Embryonic facial prominence (tissue), 1 donor: ENCODE measurements around the gene SLC48A1.
A peak's percentile ranks its signal among the peaks of the same experiment; 100 is the strongest.

Experiments
- DNase-seq: peaks from one replicate; pipeline ENCODE4 v3.0.0-alpha.2; 2016; ENCODE audit errors: extremely low spot score

Gene SLC48A1

DNA sequence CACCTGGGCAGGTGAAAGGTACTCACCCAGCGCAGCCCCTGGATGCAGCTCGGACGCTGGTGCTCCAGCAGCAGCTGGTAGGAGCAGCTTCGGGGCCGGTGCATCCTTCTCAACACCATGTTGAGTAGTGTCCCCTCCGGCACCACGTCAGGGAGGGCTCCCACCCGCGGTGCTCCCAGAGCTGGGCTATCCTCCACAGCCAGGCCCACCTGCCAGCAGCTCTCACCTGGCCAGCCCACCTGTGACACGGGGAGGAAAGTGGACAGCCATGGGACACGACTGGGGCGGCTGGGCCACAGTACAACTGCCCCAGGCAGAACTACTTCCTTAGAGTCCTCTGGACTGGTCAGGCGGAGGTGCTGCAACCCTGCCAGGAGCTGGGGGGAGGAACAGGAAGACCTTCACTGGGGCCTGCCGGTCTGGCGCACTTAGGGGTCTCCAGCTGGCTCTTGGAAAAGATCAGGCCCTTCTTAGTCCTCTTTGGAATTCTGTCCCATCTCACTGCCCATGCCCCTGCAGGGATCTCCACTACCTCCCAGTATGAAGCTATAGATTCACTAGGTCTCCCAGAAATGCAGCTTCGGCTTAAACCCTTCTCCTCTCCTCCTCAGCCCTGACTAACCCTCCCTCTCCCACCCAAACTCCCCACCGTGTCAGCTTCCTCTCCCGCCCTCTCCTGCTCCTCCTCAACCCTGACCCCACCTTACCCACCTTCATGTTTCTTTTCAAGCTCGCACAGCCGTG lies 15.0 kb upstream of the SLC48A1 start:
- DNase-seq: no peak

DNA sequence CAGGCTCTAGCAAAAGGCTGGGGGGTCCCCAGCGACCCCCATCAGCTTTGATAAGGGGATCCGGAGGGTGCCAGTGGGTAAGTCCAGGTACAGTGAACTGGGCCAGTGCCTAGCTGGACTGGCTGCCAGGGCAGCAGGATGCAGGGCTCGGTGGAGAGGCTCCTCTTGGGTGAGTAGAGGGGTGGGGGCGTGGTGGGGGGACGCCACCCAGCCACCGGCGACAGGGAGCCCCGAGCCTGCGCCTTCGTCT lies 14.5 kb upstream of the SLC48A1 start:
- no peak for DNase-seq

DNA sequence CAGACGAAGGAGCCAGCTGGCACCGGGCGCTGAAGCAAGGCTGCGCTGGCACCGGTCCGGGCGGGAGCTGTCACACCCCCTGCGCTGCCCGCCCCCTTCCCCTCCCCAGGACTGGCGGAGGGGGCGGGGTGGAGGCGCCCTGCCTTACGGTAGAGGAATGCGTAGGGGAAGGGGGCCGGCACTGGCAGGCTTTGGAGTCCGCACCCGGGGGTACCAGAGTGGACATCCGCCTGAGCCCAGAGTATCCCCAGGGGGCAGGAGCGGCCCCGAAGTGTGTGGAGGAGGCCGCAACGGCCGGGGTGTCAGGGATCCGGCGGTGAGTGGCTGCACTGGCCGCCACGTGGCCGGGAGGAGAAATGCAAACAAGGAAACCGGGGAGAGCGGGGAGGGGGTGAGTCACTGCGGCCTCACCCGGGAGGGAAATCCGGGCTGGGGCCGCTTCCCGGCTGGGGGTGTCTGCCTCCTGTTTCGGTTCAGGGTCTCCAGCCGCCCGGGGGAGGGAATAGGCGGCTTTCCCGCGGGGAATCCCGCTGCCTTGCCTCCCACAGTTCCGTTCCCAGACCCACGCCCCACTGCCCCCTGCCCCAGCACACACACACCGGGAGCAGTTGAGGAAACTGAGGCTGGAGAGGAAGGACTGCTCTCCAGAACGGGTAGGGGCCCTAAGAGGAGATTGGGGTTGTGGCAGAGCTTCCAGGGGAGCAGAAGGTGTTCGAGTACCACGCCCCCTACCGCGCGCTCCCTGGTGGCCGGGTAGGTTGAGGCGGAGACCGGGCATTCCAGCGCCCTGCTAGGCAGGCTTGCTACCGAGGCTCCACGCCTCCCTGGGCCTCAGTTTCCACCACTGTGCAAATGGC lies 14.0 kb upstream of the SLC48A1 start, which contains the start of gene RAPGEF3:
RAPGEF3 (minus strand) TSS at position 47 of the 857 bp plus-strand sequence. CDS start 324 bp downstream, outside the sequence.
- peak; percentile 57 for DNase-seq

DNA sequence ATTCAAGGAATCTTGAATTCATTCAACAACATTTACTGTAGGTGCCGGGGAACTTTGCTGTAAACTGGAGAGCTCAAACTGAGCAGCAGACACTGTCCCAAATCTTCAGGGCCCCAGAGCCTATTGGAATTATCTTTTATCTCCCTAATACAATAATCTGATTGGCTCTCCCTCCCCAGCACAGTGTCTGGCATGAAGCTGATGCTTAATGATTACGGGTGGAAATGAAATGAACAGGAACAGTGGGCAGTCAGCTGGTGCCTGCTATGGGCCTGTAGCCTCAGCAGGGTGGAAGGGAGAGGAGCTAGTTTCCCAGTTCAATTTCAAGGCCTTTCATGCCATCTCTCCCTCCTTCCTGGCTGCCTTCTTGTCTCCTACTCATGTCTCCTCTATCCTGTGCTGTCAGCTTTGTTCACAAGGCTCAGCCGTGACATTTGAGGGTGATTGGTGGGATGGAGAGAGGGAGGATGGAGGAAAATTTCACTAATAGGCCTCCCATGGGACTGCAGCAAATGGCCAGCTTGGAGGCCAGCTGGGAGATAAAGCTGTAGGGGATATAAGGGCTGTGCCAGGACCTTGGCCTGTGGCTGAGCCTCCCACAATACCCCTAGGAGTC lies 10.1 kb upstream of the SLC48A1 start:
- no peak for DNase-seq

DNA sequence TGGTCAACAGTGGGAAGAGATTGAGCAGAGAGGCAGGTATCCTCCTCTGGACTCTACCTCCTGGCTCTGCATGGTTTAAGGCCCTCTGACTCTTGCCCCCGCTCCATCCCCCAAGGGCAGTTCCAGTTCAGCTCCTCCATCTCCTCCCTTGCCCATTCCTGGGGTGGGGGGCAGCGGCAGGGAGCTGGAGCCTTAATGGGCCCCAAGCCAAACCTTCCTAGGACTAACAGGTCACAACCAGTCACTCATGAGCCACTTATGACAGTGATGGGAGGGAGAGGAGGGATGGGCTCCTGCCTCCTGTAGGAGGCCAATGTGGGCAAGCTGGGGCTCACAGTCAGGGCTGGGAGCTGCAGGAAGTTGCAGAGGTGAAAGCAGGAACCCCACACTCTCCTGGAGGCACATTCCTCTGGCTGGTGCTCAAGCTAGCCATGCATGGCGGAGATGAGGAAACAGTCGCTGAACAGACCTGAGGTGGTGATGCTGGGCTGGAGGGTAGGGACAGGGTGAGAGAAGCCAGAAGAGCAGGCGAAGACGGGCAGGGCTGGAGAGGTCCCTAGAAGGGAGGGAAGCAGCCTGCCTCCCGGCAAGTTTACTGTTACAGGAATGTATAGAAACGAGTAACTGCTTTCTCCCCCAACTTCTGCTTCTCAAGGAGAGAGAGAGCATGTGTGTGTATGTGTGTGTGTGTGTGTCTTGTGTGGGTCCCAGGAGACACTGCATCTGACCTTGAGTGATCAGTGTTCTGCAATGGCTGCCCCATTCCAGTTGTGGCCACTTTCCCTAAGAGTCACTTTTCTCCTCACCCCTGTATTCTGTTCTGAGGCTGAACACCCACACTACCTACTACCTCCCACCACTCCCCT lies 9.3 kb upstream of the SLC48A1 start:
- no peak for DNase-seq

DNA sequence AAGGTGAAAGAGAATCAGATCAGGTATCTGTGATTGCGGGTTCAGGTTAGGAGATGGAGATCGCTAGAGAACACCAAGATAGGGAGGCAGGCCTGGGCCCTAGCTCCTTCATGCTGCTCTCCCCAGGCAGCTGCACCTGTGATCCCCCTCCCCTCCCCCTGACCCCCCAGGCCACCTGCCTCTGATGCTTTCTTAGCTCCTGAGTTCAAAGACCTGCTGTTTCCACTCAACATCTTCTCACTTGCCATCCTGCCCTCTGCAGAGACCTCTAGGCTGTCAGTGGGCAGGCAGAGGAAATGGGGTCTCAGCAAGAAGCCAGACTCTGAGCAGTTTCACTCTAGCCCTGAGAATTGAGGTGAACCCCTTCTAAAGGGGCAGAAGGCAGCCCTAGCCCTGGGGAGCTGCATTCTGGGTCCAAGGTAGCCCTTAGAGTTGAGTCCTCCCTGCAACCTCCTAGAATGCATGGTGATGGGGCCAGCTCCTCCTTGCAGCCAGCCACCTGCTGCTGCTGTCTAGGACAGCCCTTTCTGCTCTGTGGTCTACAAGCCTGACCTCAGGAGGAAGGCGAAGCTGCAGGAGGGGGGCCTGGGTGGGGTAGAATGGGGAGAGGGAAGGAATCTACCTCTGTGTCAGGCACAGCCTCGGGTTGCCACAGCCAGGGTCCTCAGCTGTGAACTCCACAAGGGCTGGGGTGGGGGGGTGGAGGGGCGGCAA lies 6.4 kb upstream of the SLC48A1 start:
- DNase-seq: no peak

DNA sequence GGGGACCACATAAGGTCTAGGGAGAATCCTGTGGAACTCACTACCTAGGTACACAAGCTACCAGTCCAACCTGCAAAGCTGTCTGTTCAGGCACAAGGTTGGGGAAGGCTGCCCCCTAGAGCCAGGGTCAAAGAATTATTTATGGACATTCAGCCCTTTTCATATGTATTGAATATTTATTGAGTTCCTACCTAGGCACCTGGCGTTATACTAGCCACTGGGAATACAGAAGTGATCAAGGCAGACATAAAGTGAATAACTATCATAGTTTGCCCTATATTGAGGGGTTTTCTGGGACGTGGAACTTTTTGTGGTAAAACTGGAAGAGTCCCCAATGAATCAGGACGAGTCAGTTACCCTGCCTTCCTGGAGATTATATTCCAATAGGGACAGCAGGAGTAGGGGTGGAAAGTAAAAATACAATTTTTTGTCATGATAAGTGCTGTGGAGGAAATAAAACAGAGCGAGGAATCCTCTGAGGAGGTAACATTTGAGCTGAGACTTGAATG lies 5.8 kb upstream of the SLC48A1 start:
- no peak for DNase-seq

DNA sequence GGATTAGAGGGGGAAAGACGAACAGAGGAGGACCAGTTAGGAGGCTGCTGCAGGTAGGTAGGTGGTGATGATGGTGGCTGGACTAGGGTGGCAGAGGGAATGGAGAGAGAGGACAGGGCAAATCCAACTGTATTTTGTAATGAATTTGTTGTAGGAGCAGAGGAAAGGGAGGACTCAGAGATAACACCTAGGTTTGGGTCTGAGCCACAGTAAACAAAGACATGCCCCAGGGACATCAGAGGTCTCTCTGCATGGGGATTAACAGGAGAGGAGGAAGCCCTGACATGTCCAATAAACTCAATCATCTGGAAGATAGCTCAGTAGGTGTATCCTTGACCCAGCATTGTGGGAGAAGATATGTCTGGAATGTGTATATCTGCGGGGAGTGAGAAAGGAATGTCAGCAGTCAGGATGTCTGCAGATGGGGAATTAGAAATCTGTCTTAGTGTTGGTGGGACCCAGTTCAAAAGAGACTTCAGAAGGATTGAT lies 4.7 kb upstream of the SLC48A1 start:
- DNase-seq: no peak

DNA sequence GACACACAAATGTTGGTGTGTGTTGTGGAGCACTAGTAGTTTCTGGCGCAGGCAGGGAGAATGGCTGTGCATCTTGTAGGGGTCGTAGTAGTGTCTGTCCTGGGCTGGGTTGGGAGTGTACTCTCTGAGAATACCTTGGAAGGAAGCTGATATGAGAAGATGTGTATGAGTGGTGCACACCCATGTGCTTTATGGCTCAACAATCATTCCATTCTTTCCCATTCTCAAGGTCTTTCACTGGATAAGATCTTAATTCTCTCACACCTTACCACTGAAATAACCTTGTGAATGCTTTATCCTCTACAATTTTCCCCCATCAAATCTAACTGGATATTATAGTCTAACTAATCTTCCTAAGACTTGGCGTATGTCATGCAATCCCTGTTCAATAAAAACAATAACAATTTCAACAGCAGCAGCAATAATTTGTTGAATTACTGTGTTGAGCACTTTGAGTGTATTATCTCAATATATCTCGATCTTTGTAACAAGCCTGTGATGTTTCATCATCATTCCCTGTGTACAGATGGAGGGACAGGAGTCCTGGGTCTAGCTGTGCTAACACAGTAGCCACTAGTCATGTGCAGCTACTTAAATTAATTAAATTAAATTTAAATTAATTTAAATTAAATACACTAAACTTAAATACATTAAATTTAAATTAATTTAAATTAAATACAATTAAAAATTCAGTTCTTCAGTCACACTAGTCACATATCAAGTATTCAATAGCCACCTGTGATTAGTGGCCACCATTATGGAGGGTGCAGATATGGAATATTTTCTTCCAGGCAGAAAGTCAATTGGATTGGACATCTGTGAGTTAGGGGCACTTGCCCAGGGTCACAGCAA lies 3.6 kb upstream of the SLC48A1 start:
- no peak for DNase-seq

DNA sequence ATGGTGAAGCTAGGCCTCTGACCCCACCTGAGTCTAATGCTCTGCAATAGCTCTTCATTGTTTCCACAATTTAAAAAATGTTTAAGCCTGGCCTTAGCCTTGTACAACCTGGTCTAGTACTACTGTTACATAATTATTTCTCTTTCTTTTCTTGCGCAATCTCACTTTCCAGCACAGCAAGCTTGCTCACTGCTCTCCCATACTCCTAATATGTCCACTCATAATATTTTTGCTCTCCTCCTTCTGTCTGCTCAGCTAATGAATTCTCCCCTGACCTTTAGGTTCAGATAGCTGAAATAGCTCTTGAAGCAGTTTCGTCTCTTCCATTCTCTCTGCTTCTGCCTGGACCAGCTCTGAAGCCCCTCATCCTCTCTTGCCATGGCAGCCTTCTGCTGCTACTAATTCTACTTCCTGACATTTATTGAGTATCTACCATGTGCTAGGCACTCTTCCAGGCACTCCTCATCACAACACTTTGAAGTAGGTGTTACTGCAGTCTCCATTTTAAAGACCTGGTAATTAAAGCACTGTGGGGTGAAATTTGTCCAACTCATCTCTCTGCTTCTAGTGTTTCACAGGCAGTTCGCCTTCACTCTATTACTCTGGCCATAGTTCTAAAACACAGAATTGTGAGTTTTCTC lies 2.8 kb upstream of the SLC48A1 start:
- no peak for DNase-seq

DNA sequence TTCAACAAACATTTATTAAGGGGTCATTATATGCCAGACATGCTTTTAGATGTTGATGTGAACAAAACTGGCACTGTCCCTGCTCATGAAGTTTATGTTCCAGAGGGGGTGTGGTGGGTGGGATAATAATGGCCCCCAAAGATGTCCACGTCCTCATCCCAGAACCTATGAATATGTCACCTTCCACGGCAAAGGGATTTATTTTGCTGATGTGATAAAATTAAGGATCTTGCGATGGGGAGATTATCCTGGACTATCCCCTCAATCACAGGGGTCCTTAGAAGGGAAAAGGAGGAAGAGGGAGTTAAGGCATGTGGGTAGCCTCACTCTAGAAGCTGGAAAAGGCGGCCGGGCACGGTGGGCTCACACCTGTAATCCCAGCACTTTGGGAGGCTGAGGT lies 1.7 kb upstream of the SLC48A1 start:
- DNase-seq: no peak

DNA sequence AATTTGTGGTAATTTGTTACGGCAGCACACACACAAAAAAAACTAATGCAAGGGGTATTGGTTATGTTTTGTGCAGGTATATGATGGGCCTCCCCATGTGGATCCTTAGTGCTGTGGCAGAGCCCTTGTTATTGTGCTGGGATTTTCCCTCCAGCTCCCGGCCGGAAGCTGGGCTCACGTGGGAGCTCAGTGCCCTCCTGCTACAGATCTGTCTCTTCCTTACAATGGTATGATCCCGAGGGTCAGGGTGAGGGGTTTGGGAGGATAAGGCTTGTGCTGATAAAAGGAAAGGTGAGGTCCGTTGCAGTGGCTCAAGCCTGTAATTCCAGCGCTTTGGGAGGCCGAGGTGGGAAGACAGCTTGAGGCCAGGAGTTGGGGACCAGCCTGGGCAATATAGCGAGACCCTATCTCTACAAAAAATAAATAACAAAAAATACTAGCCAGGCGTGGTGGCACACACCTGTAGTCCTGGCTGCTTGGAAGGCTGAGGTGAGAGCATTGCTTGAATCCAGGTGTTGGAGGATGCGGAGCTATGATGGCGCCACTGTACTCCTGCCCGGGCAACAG lies 861 bp upstream of the SLC48A1 start:
- DNase-seq: no peak

DNA sequence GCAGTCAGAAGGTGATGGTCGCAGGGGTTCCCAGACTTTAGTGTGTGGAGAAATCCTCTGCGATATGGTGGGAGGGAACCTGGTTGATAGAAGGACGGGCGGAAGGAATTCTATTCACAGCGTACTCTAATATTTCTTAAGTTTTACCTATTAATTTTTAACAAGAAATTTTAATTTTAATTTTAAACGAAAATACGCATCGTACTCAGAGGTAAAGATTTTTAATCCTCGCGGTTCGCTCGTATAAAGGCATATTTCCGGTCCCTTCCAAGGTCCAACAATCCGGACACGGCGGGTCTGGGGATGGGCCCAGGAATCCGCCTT lies 338 bp upstream of the SLC48A1 start:
- no peak for DNase-seq

DNA sequence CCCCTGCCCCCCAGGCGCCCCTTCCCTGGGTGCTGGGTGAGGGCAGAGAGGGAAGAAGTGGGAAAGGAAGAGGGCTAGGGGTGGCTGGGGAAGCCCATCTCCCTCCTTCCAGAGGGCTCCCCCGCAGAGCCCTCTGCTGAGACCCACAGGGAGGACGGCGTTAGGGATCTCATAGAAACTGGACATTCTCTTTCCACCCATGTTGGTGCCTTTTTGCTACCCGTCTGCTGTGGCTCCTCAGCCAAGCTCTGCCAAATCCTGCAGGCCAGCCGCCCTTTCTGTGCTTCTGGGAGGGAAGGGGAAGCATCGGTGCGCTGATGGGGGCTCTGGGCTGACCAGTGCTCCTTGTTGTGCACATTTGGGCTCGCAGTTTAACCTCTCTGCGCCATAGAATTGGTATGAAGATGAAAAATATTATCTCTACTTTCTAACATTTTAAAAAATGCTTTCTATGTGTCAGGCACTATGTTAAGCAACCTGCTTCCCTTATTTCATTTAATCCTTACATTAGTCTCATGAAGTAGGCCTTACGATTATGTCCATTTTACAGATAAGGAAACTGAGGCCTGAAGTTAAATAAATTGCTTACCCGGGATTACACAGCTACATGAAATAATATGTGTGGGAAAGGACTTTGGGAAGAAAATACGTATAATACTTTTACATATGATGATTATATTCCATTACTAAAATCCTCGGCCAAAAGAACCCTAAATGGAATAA lies 981 bp downstream of the SLC48A1 start:
- DNase-seq: no peak

DNA sequence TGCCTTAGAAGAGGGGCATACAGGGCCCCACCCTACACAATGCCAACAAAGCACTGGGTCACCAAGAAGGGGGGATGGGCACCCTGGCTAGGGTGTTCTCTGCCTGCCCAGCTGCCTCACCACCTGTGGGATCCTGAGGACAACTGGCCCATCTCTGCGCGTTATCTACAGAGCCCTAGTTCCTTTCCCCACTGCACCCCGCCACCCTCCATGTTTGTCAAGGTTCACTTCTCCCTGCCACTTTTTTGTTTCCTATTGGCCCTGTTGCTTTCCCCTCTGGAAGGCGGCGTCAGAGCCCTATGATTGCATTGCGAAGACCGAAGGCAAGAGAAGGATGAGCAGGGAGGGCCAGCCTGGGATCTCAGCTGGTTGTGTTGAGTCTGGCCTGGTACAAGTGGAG lies 1.6 kb downstream of the SLC48A1 start:
- no peak for DNase-seq

DNA sequence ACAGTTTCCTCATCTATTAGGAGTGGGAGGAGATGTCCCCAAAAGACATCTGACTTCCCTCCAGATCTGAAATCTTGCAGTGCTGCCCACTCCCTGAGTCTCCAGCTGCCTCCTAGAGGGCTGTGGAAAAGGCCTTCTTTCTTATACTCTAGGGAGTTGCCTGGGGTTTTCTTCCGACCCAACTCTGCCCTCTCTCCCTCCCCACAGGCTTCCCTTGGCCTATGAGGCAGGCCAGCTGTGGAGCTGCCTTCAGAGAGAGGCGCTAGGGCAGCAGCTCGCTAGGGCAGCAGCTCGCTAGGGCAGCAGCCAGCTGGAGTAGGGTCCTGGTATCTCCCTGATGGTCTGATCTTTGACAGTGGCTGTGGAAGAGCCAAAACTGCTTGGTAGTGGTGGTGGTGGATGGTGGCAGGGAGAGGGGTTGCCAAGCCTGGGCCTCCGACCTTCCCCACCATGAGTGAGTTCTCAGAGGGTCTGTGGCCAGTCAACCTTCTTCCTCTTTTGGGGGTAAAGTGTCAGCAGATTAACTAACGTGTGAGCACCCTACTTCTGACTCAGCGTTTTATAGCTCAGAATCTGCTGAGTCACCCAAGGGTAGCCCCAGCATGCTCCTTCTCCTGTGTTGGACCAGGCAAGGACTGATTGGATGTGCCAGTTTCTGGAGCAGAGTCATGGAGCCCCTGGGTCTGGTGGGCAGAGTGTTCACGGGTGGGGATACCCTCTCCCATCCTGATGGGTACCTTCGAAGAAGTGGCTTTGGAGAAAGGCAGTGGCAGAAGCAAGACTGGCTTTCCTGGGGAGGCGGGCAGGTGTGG lies 2.3 kb downstream of the SLC48A1 start:
- no peak for DNase-seq

DNA sequence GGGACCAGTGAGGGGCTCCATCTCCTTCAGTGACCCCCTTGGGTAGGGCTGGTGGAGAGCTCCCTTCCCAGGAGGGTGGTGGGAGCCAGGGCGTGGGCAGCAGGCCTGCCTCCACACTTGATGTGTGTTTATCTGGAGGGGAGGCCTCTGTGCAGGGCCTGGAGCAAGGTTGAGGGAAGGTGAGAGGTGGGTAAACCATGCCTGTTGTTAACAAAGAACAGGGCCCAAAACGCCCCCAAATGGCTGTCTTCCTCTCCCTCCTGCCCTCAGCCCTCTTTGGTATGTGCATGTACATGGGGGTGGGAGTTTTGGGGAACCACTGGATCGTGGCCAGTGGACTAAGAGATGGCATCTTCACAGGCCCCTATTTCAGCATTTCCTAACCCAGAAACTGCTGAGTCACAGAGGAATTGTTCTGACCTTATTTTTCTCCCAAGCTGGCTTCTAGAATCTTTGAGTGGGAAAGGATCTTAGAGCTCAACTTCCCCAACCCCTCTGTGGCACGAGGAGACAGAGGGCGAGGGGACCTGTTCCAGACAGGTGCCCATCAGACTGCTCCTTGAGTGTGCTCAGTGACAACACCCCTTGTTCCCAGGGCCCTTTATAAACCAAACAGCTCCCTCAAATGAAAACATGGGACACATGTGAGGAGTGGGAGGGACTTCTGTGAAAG lies 3.6 kb downstream of the SLC48A1 start:
- no peak for DNase-seq
